HepG2 (cell line): ENCODE measurements around the gene NUP153. TPM values are rescaled to one million over a fixed set of nuclear protein-coding genes. Genes with fewer than 3 reads are reported as not detected.

Experiments used
- ATAC-seq: fragments of 200-7000 bp; cut with Tn5 transposase; 3 replicates; pipeline ENCODE4 v1.9.1; 2020; ENCODE audit warnings: mild to moderate bottlenecking, moderate library complexity
- BruUV-seq: library from RNA; stranded (reverse); fragments of 400-500 nt; replicated peaks from 2 replicates; lab custom pipeline; 2021; lab: Mats Ljungman, UMichigan
- CTCF ChIA-PET: fragments of 300-600 bp; formaldehyde crosslinking; extraction: SDS; loops from one replicate; lab custom pipeline; 2021; ENCODE audit warnings: low total read pairs, inconsistent platforms, low intra/inter-chr PET ratio; lab: Yijun Ruan, JAX
- POLR2A ChIA-PET: fragments of 350-600 bp; sonication (Branson Sonifier 250); formaldehyde crosslinking; loops from one replicate; lab custom pipeline; 2020; ENCODE audit warnings: antibody characterized with exemption, inconsistent platforms; lab: Yijun Ruan, JAX
- DNase-seq: peaks from one replicate; pipeline ENCODE4 v3.0.0-alpha.2; 2015; ENCODE audit warnings: low spot score
- FAIRE-seq: peaks from 3 replicates; lab custom pipeline; 2011; peaks lifted over from hg19 to GRCh38; lab: Jason Lieb, UNC
- H2AFZ ChIP-seq: one replicate; pipeline ENCODE4 v1.6.1; 2011; ENCODE audit warnings: low read length, inconsistent platforms
- H3K27ac ChIP-seq: fragments of 300-600 bp; 3 replicates; pipeline ENCODE4 v1.8.0; 2011; ENCODE audit warnings: mixed run types, mild to moderate bottlenecking, mixed read lengths, low read length, inconsistent platforms; ENCODE audit not compliant: insufficient read depth; ENCODE audit errors: extremely low read length
- H3K27me3 ChIP-seq, 2 experiments: fragments of 200-600 bp in 1 of 2; 2 replicates in 1 of 2; 3 replicates in 1 of 2; pipeline versions ENCODE4 v1.6.0 to v1.8.0; 2011; ENCODE audit warnings: low read length in 2 of 2, mild to moderate bottlenecking in 2 of 2, moderate library complexity in 2 of 2, inconsistent platforms in 1 of 2; ENCODE audit not compliant: insufficient read depth in 2 of 2, control insufficient read depth in 1 of 2
- H3K36me3 ChIP-seq, 2 experiments: fragments of 200-600 bp in 1 of 2; replicated peaks in 1 of 2; 2 replicates in 1 of 2; 3 replicates in 1 of 2; pipeline versions ENCODE4 v1.5.1 to v1.8.0; 2011; ENCODE audit warnings: low read length in 2 of 2, inconsistent platforms in 1 of 2; ENCODE audit not compliant: insufficient read depth in 2 of 2, control insufficient read depth in 1 of 2
- H3K4me1 ChIP-seq: 2 replicates; pipeline ENCODE4 v1.5.1; 2012; ENCODE audit warnings: low read length, inconsistent platforms; ENCODE audit not compliant: insufficient read depth
- H3K4me2 ChIP-seq: 2 replicates; pipeline ENCODE4 v1.6.0; 2011; ENCODE audit warnings: low read depth, low read length, inconsistent platforms
- H3K4me3 ChIP-seq, 3 experiments: fragments of 200-600 bp in 1 of 3; sonication (generic), shearing (Covaris generic) in 1 of 3; replicated peaks in 1 of 3; 2 replicates each; pipeline ENCODE4 v1.5.1; 2011 to 2016; ENCODE audit warnings: low read length in 3 of 3, inconsistent platforms in 2 of 3, low read depth in 2 of 3, mild to moderate bottlenecking in 2 of 3, control low read depth in 1 of 3, mixed read lengths in 1 of 3; ENCODE audit not compliant: insufficient read depth in 1 of 3
- H3K79me2 ChIP-seq: one replicate; pipeline ENCODE4 v1.6.1; 2011; ENCODE audit warnings: low read length, inconsistent platforms; ENCODE audit not compliant: insufficient read depth
- H3K9ac ChIP-seq: 2 replicates; pipeline ENCODE4 v1.6.0; 2011; ENCODE audit warnings: mild to moderate bottlenecking, low read depth, low read length, inconsistent platforms; ENCODE audit not compliant: insufficient read depth
- H3K9me3 ChIP-seq: 2 replicates; pipeline ENCODE4 v1.5.1; 2012; ENCODE audit warnings: mild to moderate bottlenecking, low read length
- H4K20me1 ChIP-seq: 2 replicates; pipeline ENCODE4 v1.6.0; 2011; ENCODE audit warnings: inconsistent platforms, mild to moderate bottlenecking, low read length, moderate library complexity; ENCODE audit not compliant: insufficient read depth
- CBX5 ChIP-seq: sonication (generic); formaldehyde crosslinking; IDR thresholded peaks from 2 replicates; pipeline ENCODE4 v1.4.0; 2020; ENCODE audit warnings: missing genetic modification reagents, borderline replicate concordance
- CCDC6 ChIP-seq: sonication (generic); formaldehyde crosslinking; IDR thresholded peaks from 2 replicates; pipeline ENCODE4 v1.8.1; 2022; ENCODE audit warnings: mild to moderate bottlenecking, missing genetic modification reagents, moderate library complexity
- CTCF ChIP-seq: sonication (generic); formaldehyde crosslinking; IDR thresholded peaks from 2 replicates; pipeline ENCODE4 v1.5.0; 2020; ENCODE audit warnings: mild to moderate bottlenecking, missing genetic modification reagents, moderate library complexity
- HOXA7 ChIP-seq: sonication (generic); formaldehyde crosslinking; IDR thresholded peaks from 2 replicates; pipeline ENCODE4 v1.8.1; 2022; ENCODE audit warnings: mild to moderate bottlenecking, missing genetic modification reagents, moderate library complexity
- ISL2 ChIP-seq: sonication (generic); formaldehyde crosslinking; IDR thresholded peaks from 2 replicates; pipeline ENCODE4 v1.5.0; 2020; ENCODE audit warnings: missing genetic modification reagents
- JARID2 ChIP-seq: sonication (generic); formaldehyde crosslinking; IDR thresholded peaks from 2 replicates; pipeline ENCODE4 v1.8.1; 2023; ENCODE audit warnings: missing genetic modification reagents, inconsistent platforms; ENCODE audit not compliant: insufficient replicate concordance
- MTF2 ChIP-seq: sonication (generic); formaldehyde crosslinking; IDR thresholded peaks from 2 replicates; pipeline ENCODE4 v1.5.0; 2020; ENCODE audit warnings: missing genetic modification reagents, borderline replicate concordance
- RXRA ChIP-seq: sonication (generic); formaldehyde crosslinking; IDR thresholded peaks from 2 replicates; pipeline ENCODE4 v1.5.1; 2020; ENCODE audit warnings: missing genetic modification reagents
- ZBTB37 ChIP-seq: sonication (generic); formaldehyde crosslinking; IDR thresholded peaks from 2 replicates; pipeline ENCODE4 v1.4.0; 2020; ENCODE audit warnings: mild to moderate bottlenecking, missing genetic modification reagents
- ZNF367 ChIP-seq: sonication (generic); formaldehyde crosslinking; IDR thresholded peaks from 2 replicates; pipeline ENCODE4 v1.4.0; 2020; ENCODE audit warnings: missing genetic modification reagents, borderline replicate concordance
- ZNF639 ChIP-seq: conservative IDR thresholded peaks from 2 replicates; pipeline ENCODE4 v1.6.1; 2018; ENCODE audit warnings: missing genetic modification reagents
- ZNF776 ChIP-seq: sonication (generic); formaldehyde crosslinking; IDR thresholded peaks from 2 replicates; pipeline ENCODE4 v1.4.0; 2020; ENCODE audit warnings: mild to moderate bottlenecking, missing genetic modification reagents
- WGBS: methylation state at CpG from one replicate; pipeline ENCODE4 v1.1.6; 2017; ENCODE audit warnings: low lambda C conversion rate; 5-methylcytosine and 5-hydroxymethylcytosine counted together
- in situ Hi-C: cut with HindIII; loops from 2 replicates; pipeline ENCODE4 v1.10.0; 2017; ENCODE audit warnings: low pct_unique_long_range_greater_than_20kb; ENCODE audit not compliant: extremely low pct_ligation_motif_present
- intact Hi-C: fragments of 100-400 bp; cut with micrococcal nuclease; formaldehyde crosslinking; loops from one replicate; pipeline ENCODE4 v1.10.0; 2022; ENCODE audit not compliant: unreplicated experiment
- polyA plus RNA-seq, 8 experiments: library from polyadenylated mRNA; depleted of rRNA in 3 of 8; stranded (reverse) in 7 of 8; unstranded in 1 of 8; fragments of >200 nt; fragmentation: Illumina TruSeq in 4 of 8; extraction: Trizol in 4 of 8; gene quantifications; 2 replicates each; pipeline versions ENCODE4 v1.2.1 to v1.2.3, GENCODE V29; 2011 to 2016; ENCODE audit warnings: low read depth in 4 of 8, missing spikeins in 1 of 8, mixed read lengths in 1 of 8; ENCODE audit not compliant: insufficient read depth in 1 of 8
- total RNA-seq, 5 experiments: library from RNA; depleted of rRNA; stranded (reverse); fragments of >200 nt; fragmentation: Illumina TruSeq; extraction: Trizol; gene quantifications; 2 replicates each; pipeline ENCODE4 v1.2.3, GENCODE V29; 2016; ENCODE audit warnings: low read depth in 1 of 5

The NUP153 gene
- total and polyA plus RNA-seq, 2 of the 13 experiments (the other 11 are each of a cell fraction or from before 2014, with no cell fraction given), result 29.8 to 55.2 TPM

- no peaks in the 10 kb centered on the region for H3K9me3 ChIP-seq
- in situ Hi-C loops, result no loop called here
- H3K79me2 ChIP-seq, result peaks cover 91% of the 10 kb centered on the region
- BruUV-seq, result no TSS peak
- peaks cover 33% of the 10 kb centered on the region for H4K20me1 ChIP-seq
- FAIRE-seq, result peak; percentile 60
- no peaks in the 10 kb centered on the region for H3K27me3 ChIP-seq
- H3K4me1 ChIP-seq, result peaks cover 12% of the 10 kb centered on the region
- DNase-seq, result no peak
- no peak overlapping the region for H3K4me3 ChIP-seq
- H3K9ac ChIP-seq, result no peak overlapping the region
- H3K27ac ChIP-seq, result no peak overlapping the region
- ChIA-PET CTCF (no interaction called here), POLR2A (interaction anchor here (1.4 kb wide), 1 partner anchor 11 kb away, joined by 3 read pairs; no protein-coding TSS in a partner anchor)
- intact Hi-C loops, result no loop called here
- H2AFZ ChIP-seq, result no peak overlapping the region
- H3K36me3 ChIP-seq, result peaks cover 11 to 77% of the 10 kb centered on the region in 2 experiments
- no peak for ATAC-seq
- TF ChIP-seq ISL2, result no peak
- TF ChIP-seq JARID2 (CRISPR knock-in tag), result no peak
- TF ChIP-seq HOXA7, result no peak
- TF ChIP-seq ZNF776, result no peak
- TF ChIP-seq MTF2 (CRISPR knock-in tag), result no peak
- TF ChIP-seq RXRA, result no peak
- no peak for TF ChIP-seq CBX5 (CRISPR knock-in tag)
- no peak for TF ChIP-seq ZBTB37
- TF ChIP-seq, all 625 proteins: peak for 0
- WGBS, result 94% methylated on average over 1 of the region's 1 CpG
- H3K4me2 ChIP-seq, result no peak overlapping the region
These were observed 22.6 kb downstream of the NUP153 start for GRCh38 chr6:17684134-17684533.

- POLR2A ChIA-PET, result no interaction called here
These were observed 23.3 kb downstream of the NUP153 start for GRCh38 chr6:17683428-17683827.

More at GRCh38 chr6:17683428-17683827, 23.3 kb downstream of the NUP153 start:
- FAIRE-seq (no peak), ATAC-seq (no peak), DNase-seq (no peak)
- H2AFZ ChIP-seq, result no peak overlapping the region
- intact Hi-C loops, result no loop called here
- H3K4me1 ChIP-seq, result peaks cover 19% of the 10 kb centered on the region
- TF ChIP-seq ZNF639 (CRISPR knock-in tag), result no peak
- TF ChIP-seq CTCF (CRISPR knock-in tag), result no peak
- no peak for TF ChIP-seq CCDC6 (CRISPR knock-in tag)
- no peak for TF ChIP-seq ZNF367 (CRISPR knock-in tag)
- in situ Hi-C loops, result no loop called here
- BruUV-seq, result TSS peak; percentile 24
- H3K79me2 ChIP-seq, result peaks cover 91% of the 10 kb centered on the region
- H3K27me3 ChIP-seq, result no peaks in the 10 kb centered on the region
- H3K27ac ChIP-seq, result no peak overlapping the region
- no peak overlapping the region for H3K9ac ChIP-seq
- H3K4me3 ChIP-seq, result no peak overlapping the region
- H3K4me2 ChIP-seq, result no peak overlapping the region
- CTCF ChIA-PET, result no interaction called here
- peaks cover 32% of the 10 kb centered on the region for H4K20me1 ChIP-seq
- peaks cover 11 to 74% of the 10 kb centered on the region in 2 experiments for H3K36me3 ChIP-seq
- WGBS, result 98% methylated on average over 2 of the region's 2 CpGs
- no peaks in the 10 kb centered on the region for H3K9me3 ChIP-seq
